ENCODE measurements around the gene MYEF2.

The MYEF2 gene

DNA sequence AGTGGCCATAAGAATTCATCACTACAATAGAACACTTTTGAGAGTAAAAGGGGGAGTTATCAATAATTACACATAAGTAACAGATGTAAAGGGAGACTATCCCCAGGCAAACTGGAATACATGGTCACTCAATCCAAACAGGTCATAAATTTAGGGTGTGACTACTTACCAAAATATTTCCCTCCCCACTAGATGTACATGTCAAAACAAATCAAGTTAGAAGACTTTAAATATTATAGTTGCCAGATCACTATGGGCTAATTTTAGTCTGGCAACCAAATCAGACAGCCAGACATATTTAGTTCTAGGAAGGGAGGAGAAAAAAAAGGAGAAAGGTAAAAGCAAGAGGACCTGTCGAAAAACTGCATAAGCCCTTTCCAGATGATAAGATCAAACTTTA is 34.2 kb downstream of the MYEF2 start:
- no peak for DNase-seq

DNA sequence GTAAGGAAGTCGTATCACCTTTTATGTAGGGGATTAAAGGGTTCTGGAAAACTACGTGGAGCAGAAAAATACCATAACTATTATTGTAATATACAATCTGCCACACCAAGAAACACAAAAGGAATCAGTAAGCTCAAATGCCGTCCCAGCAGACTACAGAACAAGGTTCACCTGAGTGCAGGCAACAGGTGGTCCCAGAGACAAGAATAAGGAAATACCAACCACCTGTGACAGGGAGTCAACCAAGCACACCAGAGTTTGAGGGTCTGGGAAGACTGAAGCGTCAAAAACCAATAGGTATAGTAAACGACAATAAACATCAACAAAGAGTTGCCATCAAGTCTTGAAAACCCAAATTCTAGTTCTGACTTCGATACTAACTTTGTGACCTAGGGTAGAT is 45.2 kb downstream of the MYEF2 start:
- DNase-seq, result no peak

DNA sequence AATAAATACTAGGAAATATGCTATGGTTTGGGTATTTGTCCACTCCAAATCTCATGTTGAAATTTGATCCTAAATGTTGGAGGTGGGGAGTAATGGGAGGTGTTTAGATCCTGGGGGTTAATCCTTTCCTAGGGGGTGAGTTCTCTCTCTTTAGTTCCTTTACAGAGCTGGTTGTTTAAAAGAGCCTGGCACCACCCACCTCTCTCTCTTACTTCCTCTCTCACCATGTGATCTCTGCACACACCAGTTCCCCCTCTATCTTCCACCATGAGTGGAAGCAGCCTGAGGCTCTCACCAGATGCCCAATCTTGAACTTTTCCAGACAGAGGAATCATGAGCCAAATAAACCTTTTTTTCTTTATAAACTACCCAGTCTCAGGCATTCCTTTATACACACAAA is 46.8 kb downstream of the MYEF2 start:
- DNase-seq, result no peak

DNA sequence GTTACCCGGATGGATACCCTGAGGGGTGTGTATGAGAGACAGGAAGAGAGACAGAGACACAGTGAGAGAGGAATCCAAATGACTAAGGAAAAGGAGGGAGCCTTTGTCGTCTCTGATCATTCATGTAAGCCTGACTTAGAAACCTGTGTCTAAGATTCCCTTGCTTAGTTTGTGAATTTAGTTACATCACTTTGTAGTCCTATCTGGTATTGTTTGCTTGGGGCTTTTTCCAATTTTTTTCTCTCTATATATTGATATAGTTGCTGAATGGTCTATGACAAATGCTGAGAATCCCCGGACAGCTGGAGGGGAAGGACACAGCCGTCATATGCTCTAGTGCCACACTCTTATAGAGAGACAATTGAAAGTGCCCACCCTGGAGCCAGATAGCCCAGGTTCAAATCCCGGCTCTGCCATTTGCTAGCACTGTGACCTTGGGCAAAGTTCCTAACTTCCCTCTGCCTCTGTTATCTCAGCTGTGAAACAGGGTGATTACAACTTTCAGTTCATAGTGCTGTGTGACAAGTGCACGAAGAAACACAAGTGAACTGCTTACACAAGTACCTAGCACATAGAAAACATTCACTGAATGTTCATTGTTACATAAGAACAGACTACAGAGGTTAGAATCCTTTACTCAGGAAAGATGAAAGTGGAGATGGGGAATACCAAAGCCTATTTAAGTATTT is 51.3 kb downstream of the MYEF2 start:
- no peak for DNase-seq

DNA sequence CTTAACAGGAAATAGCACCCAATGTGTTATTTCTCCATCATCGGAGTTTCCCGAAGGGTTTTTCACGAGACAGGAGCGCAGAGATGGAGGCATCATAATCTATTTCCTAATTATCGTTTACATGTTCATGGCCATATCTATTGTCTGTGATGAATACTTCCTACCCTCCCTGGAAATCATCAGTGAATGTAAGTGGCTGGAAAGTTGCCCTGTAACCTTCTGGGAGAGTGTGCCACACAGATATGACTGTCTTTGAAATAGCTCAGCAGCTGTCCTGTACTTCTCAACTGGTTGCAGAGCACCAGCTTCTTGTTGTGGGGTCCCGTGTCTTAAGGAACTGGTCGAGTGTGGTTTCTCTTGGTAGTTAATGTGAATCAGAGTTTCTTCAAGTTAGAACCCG is 56.2 kb downstream of the MYEF2 start:
- no peak for DNase-seq

DNA sequence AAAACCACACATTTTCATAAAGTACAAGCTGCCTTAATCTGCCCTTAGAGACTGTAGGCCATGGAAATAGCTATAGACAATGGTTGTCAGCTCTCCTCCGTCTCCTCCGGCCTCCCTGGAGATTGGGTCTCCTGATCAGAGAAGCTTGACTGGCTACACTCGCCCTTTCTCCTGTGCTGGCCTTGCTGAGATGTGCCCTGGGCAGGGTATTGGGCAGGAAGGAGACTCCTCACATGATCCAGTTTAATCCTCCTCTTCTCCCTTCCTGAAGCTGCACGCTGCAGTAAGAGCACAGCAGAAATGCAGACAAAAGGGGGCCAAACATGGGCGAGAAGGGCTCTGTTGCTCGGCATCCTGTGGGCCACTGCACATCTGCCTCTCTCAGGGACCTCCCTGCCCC is 57.4 kb downstream of the MYEF2 start, which contains the start of gene SLC24A5:
Gene SLC24A5, plus strand, starts transcription at position 246 of the 400 bp plus-strand sequence. Its CDS starts 55 bp downstream, at position 301.
- no peak for DNase-seq

DNA sequence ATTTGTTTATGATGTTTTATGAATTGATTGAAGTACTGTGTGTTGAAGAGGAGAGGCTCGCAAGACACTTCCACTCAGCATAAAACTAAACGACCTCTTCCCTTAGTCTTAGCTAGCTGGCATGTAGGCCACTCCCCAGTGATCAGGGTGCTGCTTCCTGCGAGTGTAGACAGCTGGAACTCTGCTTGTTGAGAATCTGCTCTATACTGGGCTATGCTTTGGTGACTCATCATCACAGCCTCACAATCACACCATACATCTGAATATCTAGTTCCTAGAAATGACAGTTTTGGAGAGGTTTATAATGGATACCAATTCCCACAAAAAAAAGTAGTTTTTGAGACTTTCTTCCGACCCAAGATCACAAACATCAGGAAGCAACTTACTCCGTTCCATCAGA is 58.8 kb downstream of the MYEF2 start:
- DNase-seq, result no peak

DNA sequence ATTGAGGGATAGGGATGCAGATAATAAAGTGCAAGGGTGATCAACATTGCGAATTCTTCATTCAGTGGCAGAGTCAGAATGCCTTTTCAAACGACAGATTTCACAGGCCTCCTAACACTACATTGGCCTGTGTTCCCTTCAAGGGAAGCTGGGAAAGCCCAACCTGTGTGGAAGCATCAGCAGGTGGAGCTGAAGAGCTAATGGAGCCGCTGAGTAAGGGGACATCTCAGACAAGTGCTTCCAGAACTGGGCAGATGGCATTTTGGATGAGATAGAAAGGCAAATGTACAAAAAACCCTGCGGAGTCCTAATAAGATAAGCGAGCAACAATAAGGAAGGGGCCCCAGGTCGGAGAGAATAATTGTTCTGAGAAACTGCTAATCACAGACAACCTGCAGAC is 65.9 kb downstream of the MYEF2 start:
- no peak for DNase-seq

DNA sequence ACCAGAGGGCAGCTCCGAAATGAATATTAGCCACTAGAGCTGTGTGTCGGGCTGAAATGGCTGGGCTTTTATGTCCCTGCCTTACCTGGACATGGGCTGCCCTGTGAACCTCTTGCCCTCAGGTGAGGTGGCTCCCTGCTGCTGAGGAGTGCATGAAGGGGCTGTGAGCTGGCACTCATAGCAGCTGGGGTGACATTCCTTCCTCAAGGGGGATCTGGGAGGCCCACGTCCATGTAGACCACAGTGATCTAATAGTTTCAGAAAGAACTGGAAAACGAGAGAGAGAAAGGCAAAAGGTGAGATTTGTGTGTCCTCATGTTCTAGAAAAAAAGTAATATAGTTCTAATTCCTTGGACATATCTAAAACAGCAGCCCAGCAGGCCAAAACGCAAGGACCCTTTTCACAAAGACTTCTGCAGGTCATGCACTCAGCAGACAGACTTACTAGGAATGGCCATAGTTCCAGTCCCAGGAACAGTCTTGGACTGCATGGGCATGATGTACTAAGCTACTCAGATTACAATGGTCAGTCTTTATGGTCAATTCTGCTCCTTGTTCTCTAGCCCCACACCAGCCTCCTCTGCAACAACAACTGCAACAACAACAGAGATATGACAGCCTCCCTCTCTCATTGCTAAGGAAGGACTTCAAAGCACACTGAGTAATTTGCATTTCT is 68.1 kb downstream of the MYEF2 start:
- DNase-seq, result no peak

DNA sequence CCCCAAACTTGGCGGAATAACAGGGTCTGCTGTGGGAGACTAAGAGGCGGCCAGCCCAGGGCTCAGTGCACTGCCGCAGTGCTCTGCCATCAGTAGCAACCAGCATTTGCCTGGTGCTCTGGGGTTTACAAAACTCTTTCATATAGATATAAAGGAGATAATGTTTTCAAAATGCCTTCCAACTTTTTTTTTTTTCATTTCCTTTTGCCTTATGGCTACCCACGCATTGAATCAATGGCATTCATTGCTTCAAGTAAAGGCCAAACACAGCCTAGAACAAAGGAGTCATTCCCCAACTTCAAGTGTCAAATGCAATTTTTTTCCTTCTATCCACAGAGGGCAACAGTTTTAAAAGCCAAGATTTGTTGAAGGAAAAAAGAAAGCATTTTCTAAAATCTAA is 68.9 kb downstream of the MYEF2 start:
- no peak for DNase-seq

DNA sequence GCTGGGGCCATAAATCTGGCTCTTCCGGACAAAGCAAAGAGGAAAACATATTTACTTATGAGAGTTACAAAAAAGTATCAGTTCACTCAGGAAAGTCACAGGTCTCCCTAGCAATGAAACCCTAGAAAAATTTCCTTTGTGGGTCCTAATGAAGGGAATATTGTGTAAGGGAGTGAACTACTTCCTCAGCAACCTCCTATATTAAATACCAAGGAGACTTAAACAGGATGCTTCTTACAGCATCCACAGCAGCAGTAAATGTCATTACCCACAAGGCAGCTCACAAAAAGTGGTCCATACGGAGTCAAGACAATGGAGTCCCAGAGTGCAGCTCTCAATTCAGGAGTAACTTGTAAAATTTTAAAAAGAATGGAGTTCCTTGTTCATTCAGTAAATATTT is 72.2 kb downstream of the MYEF2 start:
- no peak for DNase-seq

DNA sequence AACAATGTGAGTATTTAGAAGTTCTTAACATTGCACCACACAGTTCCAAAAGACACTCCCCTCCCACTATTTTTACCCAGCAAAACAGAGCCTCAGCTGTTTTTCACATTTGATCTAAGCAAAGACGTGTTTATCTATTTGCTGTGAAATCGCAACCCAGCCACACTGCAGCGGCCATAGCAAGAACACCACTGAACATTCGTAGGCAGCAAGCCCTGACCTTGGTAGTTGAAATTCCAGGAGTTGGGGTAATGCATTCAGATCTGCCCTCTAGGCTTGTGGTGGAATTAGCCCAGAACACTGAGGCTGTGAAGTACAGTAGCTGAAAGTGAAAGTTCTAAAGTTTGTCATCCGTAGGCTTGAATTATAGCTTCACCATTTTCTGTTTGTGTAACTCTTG is 74.4 kb downstream of the MYEF2 start:
- no peak for DNase-seq

DNA sequence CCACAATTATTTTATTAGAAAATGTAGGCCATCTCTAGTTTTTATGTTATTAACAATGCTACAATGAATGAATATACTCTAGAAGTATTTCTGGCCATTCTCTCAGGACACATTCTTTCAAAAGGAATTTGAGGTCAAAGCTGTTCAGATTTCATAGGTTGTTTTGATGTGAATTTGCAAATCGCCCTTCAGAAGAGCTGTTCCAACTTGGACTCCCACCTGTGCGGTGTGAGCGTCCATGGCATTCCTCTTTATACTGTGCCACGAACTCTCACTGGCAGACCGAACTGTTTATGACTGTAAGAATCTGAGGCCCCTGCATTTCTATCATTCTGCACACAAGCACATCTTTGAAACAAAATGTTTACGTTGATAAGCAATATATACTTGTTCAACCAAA is 75.9 kb downstream of the MYEF2 start:
- DNase-seq, result no peak

DNA sequence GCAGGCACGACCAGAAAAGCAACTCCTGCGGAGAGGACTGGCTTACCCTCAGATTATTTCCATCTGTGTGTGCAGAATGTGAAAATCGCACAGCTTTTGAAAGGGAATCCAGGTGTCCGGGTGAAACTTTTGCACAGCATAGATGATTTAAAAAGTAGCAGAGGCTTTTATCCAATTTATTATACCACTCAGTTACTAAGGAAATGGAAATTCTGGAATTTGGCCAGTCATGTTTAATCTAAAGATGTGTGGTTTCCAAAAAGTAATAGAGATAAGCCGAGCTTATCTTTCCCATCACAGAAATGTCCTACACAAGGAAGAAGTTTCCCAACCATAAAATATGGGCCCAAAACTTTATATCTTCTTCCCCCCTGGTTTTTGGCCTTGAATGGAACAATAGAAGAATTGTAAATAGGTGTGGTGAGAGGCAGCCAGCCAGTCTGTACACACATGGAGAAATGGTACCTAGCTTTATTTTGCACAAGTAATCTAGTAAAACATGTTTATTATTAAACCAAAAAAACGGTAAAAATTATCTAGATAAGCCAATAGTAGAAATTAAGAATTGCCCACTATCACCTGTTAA is 76.6 kb downstream of the MYEF2 start:
- no peak for DNase-seq

DNA sequence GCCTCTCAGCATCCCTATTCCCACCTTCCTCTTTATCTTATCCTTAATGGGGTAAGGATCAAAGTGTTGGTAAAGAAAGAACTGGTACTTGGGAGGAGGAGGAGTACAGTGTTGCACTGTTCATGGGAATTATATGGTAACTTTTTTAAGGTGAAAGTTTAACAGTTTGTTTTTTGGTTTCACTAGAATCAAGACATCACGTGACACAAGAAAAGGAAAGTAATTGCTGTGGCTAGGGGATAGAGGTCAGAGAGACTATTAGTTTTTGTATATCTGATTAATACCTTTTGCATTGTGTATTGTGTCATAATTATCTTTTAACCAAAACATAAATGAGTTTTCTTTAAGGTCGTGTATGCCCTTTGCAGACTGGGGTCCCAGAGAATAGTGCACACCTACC is 80.8 kb downstream of the MYEF2 start:
- no peak for DNase-seq

DNA sequence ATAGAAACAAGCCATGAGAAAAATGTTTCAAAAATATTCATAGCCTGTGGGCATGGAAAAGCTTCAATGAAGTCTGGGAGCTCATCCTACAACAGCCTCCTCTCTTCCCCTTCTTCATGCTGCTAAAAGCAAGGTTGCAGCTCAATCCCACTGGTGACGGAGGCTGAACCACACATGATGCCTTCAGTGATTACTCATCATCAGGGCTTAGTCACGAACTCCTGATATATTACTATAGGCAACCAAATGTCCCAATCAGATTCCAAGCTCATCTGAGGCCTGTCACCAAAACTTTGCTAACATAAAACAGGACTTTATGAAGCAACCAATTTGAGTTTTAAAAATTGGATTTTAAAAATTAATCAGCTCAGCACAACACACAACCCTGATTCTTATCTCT is 81.3 kb downstream of the MYEF2 start:
- no peak for DNase-seq

DNA sequence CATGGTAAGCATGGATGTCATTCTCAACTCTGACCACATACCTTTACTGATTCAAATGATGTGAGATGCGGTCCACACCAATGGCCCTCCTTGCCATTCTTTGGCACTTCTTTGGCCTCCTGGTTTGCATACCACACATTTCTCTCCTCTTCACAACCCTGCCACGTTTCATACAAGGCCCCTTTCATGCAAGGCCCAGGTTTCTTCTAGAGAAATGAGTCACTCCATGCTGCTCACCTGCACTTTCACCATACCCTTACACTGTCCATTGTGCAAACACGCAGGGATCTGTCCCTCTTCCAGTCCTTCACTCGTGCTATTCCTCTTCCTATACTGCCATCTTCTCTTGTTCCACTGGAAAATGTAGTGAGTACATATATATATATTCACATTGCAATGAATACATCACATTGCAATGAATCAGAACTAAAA is 81.7 kb downstream of the MYEF2 start:
- no peak for DNase-seq

DNA sequence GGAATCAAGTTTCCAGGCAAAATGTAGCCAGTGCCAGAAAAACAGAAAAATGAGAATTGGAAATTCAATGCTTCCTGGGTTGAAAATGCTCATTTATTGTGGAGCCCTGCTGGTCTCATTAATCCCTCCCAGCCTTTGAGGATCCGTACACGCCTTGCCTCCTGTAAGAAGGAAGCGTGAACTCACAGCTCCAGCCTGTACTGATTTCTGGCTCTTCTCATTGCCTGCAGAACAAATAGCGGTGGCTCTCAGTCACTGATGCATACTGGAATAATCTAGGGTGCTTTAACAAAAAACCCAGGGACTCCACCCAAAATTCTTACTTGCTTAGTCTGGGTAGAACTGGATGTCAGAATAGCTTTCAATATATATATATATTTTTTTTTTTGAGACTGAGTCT is 86.6 kb downstream of the MYEF2 start:
- DNase-seq, result no peak

DNA sequence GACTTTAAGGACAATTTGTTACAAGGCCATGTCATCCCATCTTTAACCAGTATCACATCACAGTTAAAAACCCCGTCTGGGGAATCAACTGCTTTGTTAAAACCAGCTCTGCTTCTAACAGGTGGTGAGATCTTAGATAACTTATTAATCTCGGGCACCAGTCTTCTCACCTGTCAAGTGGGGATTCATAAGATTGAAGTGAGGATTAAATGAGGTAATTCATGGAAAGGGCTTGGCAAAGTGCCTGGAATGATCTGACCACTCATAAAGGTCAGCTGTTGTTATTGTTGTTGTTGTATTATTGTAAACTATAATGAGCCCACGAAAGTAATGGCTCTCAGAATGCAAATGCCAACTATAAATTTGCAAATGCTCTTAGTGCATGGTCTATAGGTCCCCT is 87.4 kb downstream of the MYEF2 start:
- DNase-seq, result no peak

DNA sequence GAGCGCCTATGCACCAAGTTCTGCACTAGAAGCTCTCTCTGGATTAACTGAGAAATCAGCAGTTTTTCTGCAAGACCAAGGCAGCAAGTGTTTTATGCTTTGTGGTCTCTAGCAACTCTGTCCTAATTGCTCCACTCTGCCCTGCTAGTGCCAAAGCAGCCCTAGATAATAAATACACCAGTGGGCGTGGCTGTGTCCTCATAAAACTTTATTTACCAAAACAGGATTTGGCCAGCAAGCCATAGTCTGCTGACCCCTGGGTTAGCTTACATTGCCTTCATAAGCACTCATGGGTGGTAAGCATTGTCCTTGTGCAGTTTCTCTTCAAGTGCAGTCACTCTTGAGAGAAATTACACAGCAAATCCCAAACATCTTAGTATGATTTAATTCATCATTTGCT is 88.0 kb downstream of the MYEF2 start:
- no peak for DNase-seq

DNA sequence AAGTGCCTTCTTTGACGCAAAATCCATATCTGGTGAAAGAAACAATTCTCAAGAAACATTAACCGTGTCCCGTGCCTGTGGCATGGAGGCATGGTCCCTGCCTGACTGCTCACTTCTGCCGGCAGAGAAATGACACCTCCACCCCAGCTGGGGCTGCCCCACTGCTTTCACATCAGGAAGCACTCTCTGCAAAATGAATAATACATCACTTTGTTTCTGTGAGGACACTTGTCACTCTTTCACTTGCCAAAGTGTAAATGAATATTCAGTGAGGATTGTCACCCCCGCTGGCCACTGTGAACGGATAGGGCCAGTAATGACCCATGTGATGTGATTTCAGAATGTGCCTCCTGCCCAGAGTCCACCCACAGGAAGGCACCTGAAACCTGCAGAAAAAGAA is 88.4 kb downstream of the MYEF2 start:
- no peak for DNase-seq

DNA sequence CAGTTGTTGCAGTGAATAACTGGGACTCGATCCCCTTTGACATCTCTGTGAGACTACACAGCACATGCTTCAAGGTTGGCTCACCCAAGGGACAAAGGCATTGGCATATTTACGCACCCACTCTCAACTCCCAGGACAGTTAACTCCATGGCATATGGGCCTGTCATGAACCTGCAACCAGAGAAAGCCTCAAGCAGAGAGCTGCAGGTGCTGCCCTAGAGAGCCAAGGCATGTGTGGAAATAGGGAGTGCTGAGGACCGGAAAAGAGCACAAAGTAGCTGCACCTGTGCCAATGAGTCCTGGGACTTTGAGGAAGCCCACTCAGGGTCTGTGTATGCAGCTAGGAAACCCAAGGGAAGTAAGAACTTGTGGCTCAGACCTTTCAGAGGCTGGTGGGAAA is 90.3 kb downstream of the MYEF2 start:
- DNase-seq, result no peak

DNA sequence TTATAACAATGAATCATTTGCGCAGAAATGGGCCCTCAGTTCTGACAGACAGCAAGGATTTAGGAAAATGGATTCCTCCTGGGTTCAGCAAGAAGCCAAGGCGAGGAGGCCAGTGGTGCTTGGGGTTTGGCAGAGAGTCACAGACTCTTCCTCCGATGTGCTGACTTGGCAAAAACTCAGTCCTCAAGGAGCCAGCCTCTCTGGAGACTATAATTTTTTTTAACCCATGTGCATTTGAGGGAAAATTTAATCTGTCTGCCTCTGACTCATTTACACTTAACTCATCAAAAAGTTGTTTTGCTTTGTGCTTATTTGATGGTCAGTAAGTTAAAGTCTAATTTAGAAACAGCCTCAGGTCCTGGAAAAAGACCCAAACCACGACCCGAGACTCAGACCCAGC is 91.5 kb downstream of the MYEF2 start:
- DNase-seq, result no peak

DNA sequence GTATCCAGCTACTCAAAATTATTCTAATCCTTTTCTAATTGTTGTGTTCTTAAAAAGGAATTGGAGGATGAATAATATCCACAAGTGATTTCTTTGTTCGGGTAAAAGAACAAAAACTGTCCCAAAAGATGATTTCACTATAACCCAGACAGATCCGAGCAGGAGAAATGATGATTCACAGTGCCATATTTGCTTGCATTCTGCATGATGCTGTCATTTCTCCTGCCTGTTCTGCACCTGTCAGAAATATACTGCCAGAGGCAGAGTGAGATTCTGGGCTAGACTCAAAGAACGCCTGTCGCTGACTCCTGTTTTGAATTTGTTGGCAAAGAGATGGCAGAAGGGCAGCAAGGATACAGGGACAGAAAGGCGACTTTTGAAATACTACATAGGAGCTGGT is 92.0 kb downstream of the MYEF2 start:
- no peak for DNase-seq

DNA sequence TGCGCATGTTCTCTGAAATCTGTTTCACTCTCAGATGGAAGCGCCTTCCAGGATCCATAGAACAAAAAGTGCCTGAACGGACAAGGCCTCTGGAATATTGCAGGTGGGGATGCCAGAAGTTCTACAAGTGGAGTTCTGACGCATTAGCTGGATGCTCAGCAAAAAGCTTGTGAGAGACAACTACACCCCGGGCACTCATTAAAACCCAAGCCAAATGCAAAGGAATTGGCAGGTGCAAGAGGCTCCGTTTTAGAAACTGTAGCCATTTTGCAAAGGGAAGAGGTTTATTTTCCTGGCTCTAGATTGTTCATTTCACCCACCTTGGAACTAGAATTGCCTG is 92.5 kb downstream of the MYEF2 start:
- no peak for DNase-seq
